Smooth muscle cell (in vitro differentiated cells): ENCODE results near the gene BRAT1. TPM values are rescaled to one million over a fixed set of nuclear protein-coding genes. Genes with fewer than 3 reads are reported as not detected.

Experiments
- DNase-seq: peaks from one replicate; lab custom pipeline; 2025; ENCODE audit not compliant: unreplicated experiment; lab: John Stamatoyannopoulos, UW
- H2AFZ ChIP-seq: fragments of 200-600 bp; sonication (generic); 2 replicates; pipeline ENCODE4 v1.6.0; 2016; ENCODE audit warnings: antibody characterized with exemption, low read depth, mild to moderate bottlenecking
- H3F3A ChIP-seq: fragments of 200-600 bp; sonication (generic); 2 replicates; pipeline ENCODE4 v1.6.0; 2017; ENCODE audit warnings: antibody characterized with exemption, low read depth
- H3K27ac ChIP-seq: fragments of 200-600 bp; sonication (generic); 2 replicates; pipeline ENCODE4 v1.5.1; 2016; ENCODE audit warnings: low read depth, mild to moderate bottlenecking
- H3K27me3 ChIP-seq: fragments of 200-600 bp; sonication (generic); 2 replicates; pipeline ENCODE4 v1.6.1; 2016; ENCODE audit warnings: low read depth, mild to moderate bottlenecking
- H3K36me3 ChIP-seq: fragments of 200-600 bp; sonication (generic); 2 replicates; pipeline ENCODE4 v1.5.1; 2016; ENCODE audit warnings: low read depth
- H3K4me1 ChIP-seq: fragments of 200-600 bp; sonication (generic); 2 replicates; pipeline ENCODE4 v1.5.1; 2016; ENCODE audit warnings: low read depth
- H3K4me2 ChIP-seq: fragments of 200-600 bp; sonication (generic); 2 replicates; pipeline ENCODE4 v1.6.0; 2016; ENCODE audit warnings: mild to moderate bottlenecking
- H3K4me3 ChIP-seq: fragments of 200-600 bp; sonication (generic); 2 replicates; pipeline ENCODE4 v1.5.1; 2016; ENCODE audit warnings: mild to moderate bottlenecking
- H3K79me2 ChIP-seq: fragments of 200-600 bp; sonication (generic); 2 replicates; pipeline ENCODE4 v1.6.0; 2016; ENCODE audit warnings: low read depth, mild to moderate bottlenecking
- H3K9ac ChIP-seq: fragments of 200-600 bp; sonication (generic); 2 replicates; pipeline ENCODE4 v1.6.0; 2016; ENCODE audit warnings: low read depth
- H3K9me3 ChIP-seq: fragments of 200-600 bp; sonication (generic); replicated peaks from 2 replicates; pipeline ENCODE4 v1.5.1; 2016; ENCODE audit warnings: low read depth
- H4K20me1 ChIP-seq: fragments of 200-600 bp; sonication (generic); 2 replicates; pipeline ENCODE4 v1.6.0; 2016; ENCODE audit warnings: low read depth
- CTCF ChIP-seq: fragments of 200-600 bp; sonication (generic); IDR thresholded peaks from 2 replicates; pipeline ENCODE4 v1.5.1; 2017; ENCODE audit warnings: borderline replicate concordance, mild to moderate bottlenecking, antibody characterized with exemption; ENCODE audit not compliant: insufficient read depth, poor library complexity, severe bottlenecking
- WGBS: methylation state at CpG from one replicate; pipeline ENCODE4 v1.1.7; 2016; ENCODE audit warnings: low lambda C conversion rate; 5-methylcytosine and 5-hydroxymethylcytosine counted together
- polyA plus RNA-seq: library from polyadenylated mRNA; unstranded; fragments of >200 nt; fragmentation: Nextera tagmentation; extraction: Ambion mirVana; gene quantifications from 2 replicates; pipeline ENCODE4 v1.2.1, GENCODE V29; 2016
- total RNA-seq: library from RNA; depleted of rRNA; stranded (reverse); fragments of >200 nt; gene quantifications from 2 replicates; pipeline ENCODE4 v1.2.3, GENCODE V29; 2014

The BRAT1 gene
- total and polyA plus RNA-seq, 2 experiments from 2014 or later, result 11.2 to 32.4 TPM

GRCh38 chr7:2514473-2515423, 40.6 kb downstream of the BRAT1 start:
- H3K4me3 ChIP-seq, result no peak overlapping the region

DNA sequence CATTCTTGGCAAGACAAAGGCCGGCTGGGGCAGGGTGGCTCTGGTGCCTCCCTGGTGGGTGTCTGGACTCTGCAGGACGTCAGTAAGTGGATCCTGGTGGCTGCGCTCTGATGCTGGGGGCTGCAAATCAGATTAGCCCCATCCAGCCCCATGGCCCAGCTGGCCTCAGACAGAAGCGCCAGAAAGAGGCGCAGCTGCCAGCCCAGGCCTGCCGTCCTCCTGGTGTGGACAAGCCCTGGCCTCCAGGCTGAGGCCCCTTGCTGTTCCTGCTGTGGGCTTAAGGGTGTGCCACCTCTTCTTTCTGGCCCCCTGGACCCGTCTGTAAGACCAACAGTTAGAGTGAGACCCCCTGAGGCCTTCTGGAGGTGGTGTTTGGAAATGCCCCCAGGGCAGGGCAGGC, 41.6 kb downstream of the BRAT1 start:
- WGBS, result 80% methylated on average over 7 of the region's 7 CpGs
- H3K4me3 ChIP-seq, result no peak overlapping the region
- no peak overlapping the region for H2AFZ ChIP-seq
- peaks cover 37% of the 10 kb centered on the region for H3K4me1 ChIP-seq
- H3K79me2 ChIP-seq, result no peaks in the 10 kb centered on the region
- H3K36me3 ChIP-seq, result no peaks in the 10 kb centered on the region
- no peaks in the 10 kb centered on the region for H3K9me3 ChIP-seq
- peaks cover 18% of the 10 kb centered on the region for H3F3A ChIP-seq
- no peak overlapping the region for H3K27ac ChIP-seq
- H3K9ac ChIP-seq, result no peak overlapping the region
- H4K20me1 ChIP-seq, result no peaks in the 10 kb centered on the region
- no peak overlapping the region for H3K4me2 ChIP-seq
- TF ChIP-seq CTCF, result no peak
- no peak for DNase-seq
- no peaks in the 10 kb centered on the region for H3K27me3 ChIP-seq

More at GRCh38 chr7:2514473-2515423, 40.6 kb downstream of the BRAT1 start:
- H4K20me1 ChIP-seq, result no peaks in the 10 kb centered on the region
- H3F3A ChIP-seq, result peaks cover 15% of the 10 kb centered on the region
- H3K27ac ChIP-seq, result no peak overlapping the region
- peaks cover 33% of the 10 kb centered on the region for H3K4me1 ChIP-seq
- H3K36me3 ChIP-seq, result no peaks in the 10 kb centered on the region
- H3K4me2 ChIP-seq, result no peak overlapping the region
- WGBS, result 96% methylated on average over 9 of the region's 9 CpGs
- no peak overlapping the region for H3K9ac ChIP-seq
- DNase-seq, result no peak
- no peak for TF ChIP-seq CTCF
- no peaks in the 10 kb centered on the region for H3K9me3 ChIP-seq
- no peaks in the 10 kb centered on the region for H3K79me2 ChIP-seq
- H3K27me3 ChIP-seq, result no peaks in the 10 kb centered on the region
- no peak overlapping the region for H2AFZ ChIP-seq

GRCh38 chr7:2512713-2513112, 42.6 kb downstream of the BRAT1 start:
- H3K4me3 ChIP-seq, result no peak overlapping the region
- peaks cover 14% of the 10 kb centered on the region for H3F3A ChIP-seq
- DNase-seq, result no peak
- H3K9me3 ChIP-seq, result no peaks in the 10 kb centered on the region
- no peaks in the 10 kb centered on the region for H3K36me3 ChIP-seq
- no peak overlapping the region for H3K27ac ChIP-seq
- no peak for TF ChIP-seq CTCF
- peaks cover 37% of the 10 kb centered on the region for H3K4me1 ChIP-seq
- H3K9ac ChIP-seq, result no peak overlapping the region
- H3K79me2 ChIP-seq, result no peaks in the 10 kb centered on the region
- H2AFZ ChIP-seq, result no peak overlapping the region
- 86% methylated on average over 2 of the region's 3 CpGs for WGBS
- H3K27me3 ChIP-seq, result no peaks in the 10 kb centered on the region
- H4K20me1 ChIP-seq, result no peaks in the 10 kb centered on the region
- no peak overlapping the region for H3K4me2 ChIP-seq
